DMS53 treated with DMSO at 0.1 percent for 48 hours (cell line): ENCODE measurements around the gene TSPEAR.

ENCODE experiments used
- DNase-seq: peaks from one replicate; lab custom pipeline; 2025; ENCODE audit not compliant: unreplicated experiment; lab: John Stamatoyannopoulos, UW

TSPEAR gene

GRCh38 chr21:44741921-44742320, 30.5 kb upstream of the TSPEAR start:
- DNase-seq: no peak

- no peak for DNase-seq
These were observed 29.4 kb upstream of the TSPEAR start for GRCh38 chr21:44740742-44741141.

- no peak for DNase-seq
These were observed 27.9 kb upstream of the TSPEAR start for GRCh38 chr21:44739316-44739715.

- DNase-seq: no peak
These were observed 27.2 kb upstream of the TSPEAR start for GRCh38 chr21:44738621-44739020.

GRCh38 chr21:44737706-44738354, 26.5 kb upstream of the TSPEAR start:
- no peak for DNase-seq

- DNase-seq: peak; percentile 54
These were observed 25.1 kb upstream of the TSPEAR start for GRCh38 chr21:44736291-44737004.

GRCh38 chr21:44735821-44736220, 24.4 kb upstream of the TSPEAR start:
- peak; percentile 16 for DNase-seq

GRCh38 chr21:44734841-44735240, 23.5 kb upstream of the TSPEAR start:
- DNase-seq: no peak

- DNase-seq: no peak
These were observed 22.8 kb upstream of the TSPEAR start for GRCh38 chr21:44734026-44734745.

- DNase-seq: no peak
These were observed 21.6 kb upstream of the TSPEAR start for GRCh38 chr21:44732956-44733355.

GRCh38 chr21:44732263-44732662, 20.9 kb upstream of the TSPEAR start:
- no peak for DNase-seq

- no peak for DNase-seq
These were observed 19.7 kb upstream of the TSPEAR start for GRCh38 chr21:44730951-44731579.

- no peak for DNase-seq
These were observed 18.6 kb upstream of the TSPEAR start for GRCh38 chr21:44730028-44730395.

GRCh38 chr21:44729336-44730027, 18.1 kb upstream of the TSPEAR start:
- no peak for DNase-seq

- no peak for DNase-seq
These were observed 17.3 kb upstream of the TSPEAR start for GRCh38 chr21:44728716-44729115.

GRCh38 chr21:44727757-44728156, 16.4 kb upstream of the TSPEAR start:
- no peak for DNase-seq

GRCh38 chr21:44727321-44727720, 15.9 kb upstream of the TSPEAR start:
- no peak for DNase-seq

GRCh38 chr21:44726826-44727225, 15.5 kb upstream of the TSPEAR start:
- DNase-seq: no peak

- no peak for DNase-seq
These were observed 13.6 kb upstream of the TSPEAR start for GRCh38 chr21:44724926-44725325.

GRCh38 chr21:44724196-44724595, 12.8 kb upstream of the TSPEAR start:
- no peak for DNase-seq
